DOHH2 (cell line): Measurements from ENCODE around the gene MGAT4A.
A peak's percentile ranks its signal among the peaks of the same experiment; 100 is the strongest.

Experiments used
- H3F3A ChIP-seq: fragments of 200-600 bp; sonication (generic), shearing (Covaris generic); 2 replicates; pipeline ENCODE4 v1.6.0; 2016; ENCODE audit warnings: antibody characterized with exemption, mild to moderate bottlenecking; ENCODE audit not compliant: control insufficient read depth, insufficient read depth
- H3K27ac ChIP-seq: fragments of 200-600 bp; sonication (generic); 2 replicates; pipeline ENCODE4 v1.5.1; 2014; ENCODE audit warnings: low read depth, mild to moderate bottlenecking, low read length, moderate library complexity
- H3K27me3 ChIP-seq: fragments of 200-600 bp; sonication (generic); 2 replicates; pipeline ENCODE4 v1.6.1; 2014; ENCODE audit warnings: mild to moderate bottlenecking, low read length, mixed read lengths; ENCODE audit not compliant: control insufficient read depth
- H3K36me3 ChIP-seq: fragments of 200-600 bp; sonication (generic); 2 replicates; pipeline ENCODE4 v1.6.1; 2014; ENCODE audit warnings: mild to moderate bottlenecking, low read length, moderate library complexity, mixed read lengths; ENCODE audit not compliant: control insufficient read depth
- H3K4me1 ChIP-seq: fragments of 200-600 bp; sonication (generic); 2 replicates; pipeline ENCODE4 v1.6.1; 2014; ENCODE audit warnings: mild to moderate bottlenecking, low read length, mixed read lengths; ENCODE audit not compliant: control insufficient read depth
- H3K4me2 ChIP-seq: fragments of 200-600 bp; sonication (generic); 2 replicates; pipeline ENCODE4 v1.6.0; 2014; ENCODE audit warnings: mild to moderate bottlenecking, low read length, moderate library complexity
- H3K4me3 ChIP-seq: fragments of 200-600 bp; sonication (generic); 2 replicates; pipeline ENCODE4 v1.5.1; 2014; ENCODE audit warnings: mild to moderate bottlenecking, low read length, mixed read lengths
- H3K79me2 ChIP-seq: fragments of 200-600 bp; sonication (generic); 2 replicates; pipeline ENCODE4 v1.6.1; 2014; ENCODE audit warnings: mild to moderate bottlenecking, low read length, mixed read lengths; ENCODE audit not compliant: control insufficient read depth
- H3K9me2 ChIP-seq: fragments of 200-600 bp; sonication (generic); replicated peaks from 2 replicates; pipeline ENCODE4 v1.6.1; 2014; ENCODE audit warnings: mild to moderate bottlenecking, low read length, mixed read lengths; ENCODE audit not compliant: control insufficient read depth
- H3K9me3 ChIP-seq: fragments of 200-600 bp; sonication (generic); 2 replicates; pipeline ENCODE4 v1.6.1; 2014; ENCODE audit warnings: antibody characterized with exemption, low read length, mixed read lengths; ENCODE audit not compliant: control insufficient read depth, insufficient read depth
- H4K20me1 ChIP-seq: fragments of 200-600 bp; sonication (generic); 2 replicates; pipeline ENCODE4 v1.6.0; 2014; ENCODE audit warnings: low read depth, mild to moderate bottlenecking, antibody characterized with exemption, low read length, moderate library complexity; ENCODE audit not compliant: control insufficient read depth, insufficient read depth
- EZH2phosphoT487 ChIP-seq: fragments of 200-600 bp; sonication (generic); IDR thresholded peaks from 2 replicates; pipeline ENCODE4 v1.6.1; 2017; ENCODE audit warnings: borderline replicate concordance, mild to moderate bottlenecking, antibody characterized with exemption, low read length, moderate library complexity, mixed read lengths
- TF ChIP-seq, protein P1 (sequence below): fragments of 200-600 bp; sonication (generic); IDR thresholded peaks from one replicate; pipeline ENCODE4 v1.5.1; 2014; ENCODE audit warnings: antibody characterized with exemption, mild to moderate bottlenecking, low read depth, low read length; ENCODE audit not compliant: poor library complexity, severe bottlenecking

The MGAT4A gene

DNA sequence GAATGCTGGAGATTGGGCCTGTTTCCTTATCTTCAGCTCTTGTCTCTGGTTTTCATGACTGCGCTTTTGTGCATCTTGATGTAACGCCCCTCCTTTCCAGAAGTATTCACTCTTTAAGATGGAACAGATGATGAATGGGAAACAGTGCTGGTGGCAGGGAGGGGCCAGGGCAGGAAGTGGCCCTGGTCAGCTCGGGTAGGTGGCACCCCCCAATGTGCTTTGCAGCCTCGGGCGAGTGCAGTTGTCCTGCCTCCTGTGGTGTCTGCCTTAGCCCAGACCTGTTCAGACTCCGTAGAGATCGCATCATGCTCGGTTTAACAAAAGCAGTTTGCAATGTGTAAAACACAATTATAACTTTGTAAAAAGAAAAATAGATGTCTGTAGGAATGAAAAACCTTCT, 17.0 kb upstream of the MGAT4A start:
- H3F3A ChIP-seq = no peaks in the 10 kb centered on the region
- peak overlapping the region; percentile 58; the same call in 1 of the 2 replicates for H3K4me2 ChIP-seq
- H3K4me1 ChIP-seq = peaks cover 27% of the 10 kb centered on the region
- no peaks in the 10 kb centered on the region for H3K36me3 ChIP-seq
- H3K9me3 ChIP-seq = peaks cover 4% of the 10 kb centered on the region; the same call in 1 of the 2 replicates
- no peaks in the 10 kb centered on the region for H3K9me2 ChIP-seq
- H3K79me2 ChIP-seq = no peaks in the 10 kb centered on the region
- no peaks in the 10 kb centered on the region for H3K27me3 ChIP-seq
- TF ChIP-seq, protein P1, sequence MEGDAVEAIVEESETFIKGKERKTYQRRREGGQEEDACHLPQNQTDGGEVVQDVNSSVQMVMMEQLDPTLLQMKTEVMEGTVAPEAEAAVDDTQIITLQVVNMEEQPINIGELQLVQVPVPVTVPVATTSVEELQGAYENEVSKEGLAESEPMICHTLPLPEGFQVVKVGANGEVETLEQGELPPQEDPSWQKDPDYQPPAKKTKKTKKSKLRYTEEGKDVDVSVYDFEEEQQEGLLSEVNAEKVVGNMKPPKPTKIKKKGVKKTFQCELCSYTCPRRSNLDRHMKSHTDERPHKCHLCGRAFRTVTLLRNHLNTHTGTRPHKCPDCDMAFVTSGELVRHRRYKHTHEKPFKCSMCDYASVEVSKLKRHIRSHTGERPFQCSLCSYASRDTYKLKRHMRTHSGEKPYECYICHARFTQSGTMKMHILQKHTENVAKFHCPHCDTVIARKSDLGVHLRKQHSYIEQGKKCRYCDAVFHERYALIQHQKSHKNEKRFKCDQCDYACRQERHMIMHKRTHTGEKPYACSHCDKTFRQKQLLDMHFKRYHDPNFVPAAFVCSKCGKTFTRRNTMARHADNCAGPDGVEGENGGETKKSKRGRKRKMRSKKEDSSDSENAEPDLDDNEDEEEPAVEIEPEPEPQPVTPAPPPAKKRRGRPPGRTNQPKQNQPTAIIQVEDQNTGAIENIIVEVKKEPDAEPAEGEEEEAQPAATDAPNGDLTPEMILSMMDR = no peak
- no peak for TF ChIP-seq EZH2phosphoT487
- H3K27ac ChIP-seq = no peak overlapping the region
- no peaks in the 10 kb centered on the region for H4K20me1 ChIP-seq
- H3K4me3 ChIP-seq = no peak overlapping the region

DNA sequence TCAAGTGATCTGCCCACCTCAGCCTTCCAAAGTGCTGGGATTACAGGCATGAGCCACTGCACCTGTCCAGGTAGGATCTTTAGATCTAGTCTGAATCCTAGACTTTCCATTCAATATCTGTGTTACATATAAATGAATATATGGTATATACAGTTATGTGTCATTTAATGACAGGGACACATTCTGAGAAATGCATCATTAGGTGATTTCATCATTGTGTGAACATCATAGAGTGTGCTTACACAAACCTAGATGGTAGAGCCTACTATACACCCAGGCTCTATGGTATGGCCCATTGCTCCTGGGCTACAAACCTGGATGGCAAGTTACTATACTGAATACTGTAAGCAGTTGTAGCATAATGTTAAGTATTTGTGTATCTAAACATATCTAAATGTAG, 15.5 kb upstream of the MGAT4A start:
- TF ChIP-seq, protein P1 = no peak
- TF ChIP-seq EZH2phosphoT487 = no peak
- H3K4me3 ChIP-seq = no peak overlapping the region
- no peak overlapping the region for H3K27ac ChIP-seq
- H3K4me1 ChIP-seq = peaks cover 27% of the 10 kb centered on the region
- no peaks in the 10 kb centered on the region for H3F3A ChIP-seq
- no peaks in the 10 kb centered on the region for H3K27me3 ChIP-seq
- H4K20me1 ChIP-seq = no peaks in the 10 kb centered on the region
- no peaks in the 10 kb centered on the region for H3K9me2 ChIP-seq
- H3K36me3 ChIP-seq = no peaks in the 10 kb centered on the region
- H3K9me3 ChIP-seq = no peaks in the 10 kb centered on the region
- no peaks in the 10 kb centered on the region for H3K79me2 ChIP-seq
- no peak overlapping the region for H3K4me2 ChIP-seq

DNA sequence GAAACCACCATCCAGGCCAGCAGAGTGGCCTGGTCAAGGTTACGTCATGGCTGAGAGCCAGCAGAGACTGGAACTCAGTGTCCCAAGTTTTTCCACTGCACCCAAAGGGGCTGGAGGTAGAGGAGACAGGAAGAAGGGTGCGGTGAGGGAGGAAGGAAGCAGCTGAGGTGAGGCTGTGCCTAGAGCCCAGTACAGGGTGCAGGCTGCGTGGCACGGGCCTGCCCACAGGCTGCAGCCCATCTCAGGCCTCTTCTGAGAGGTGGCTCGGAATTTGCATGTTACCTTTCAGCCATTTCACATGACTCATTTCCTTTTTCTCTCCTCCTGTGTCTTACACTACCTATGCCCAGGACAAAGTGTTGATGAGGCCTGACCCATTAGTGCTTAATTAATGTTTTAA, 13.7 kb upstream of the MGAT4A start:
- Histone ChIP-seq H3K4me2 (no peak overlapping the region), H3K9me3 (no peaks in the 10 kb centered on the region), H3K27ac (no peak overlapping the region), H3K36me3 (no peaks in the 10 kb centered on the region), H3K27me3 (0 out of 2 replicates have a peak, but pooled peaks cover 2% of the 10 kb centered on the region), H3K4me3 (no peak overlapping the region), H3K4me1 (peaks cover 27% of the 10 kb centered on the region), H3F3A (no peaks in the 10 kb centered on the region), H4K20me1 (no peaks in the 10 kb centered on the region), H3K9me2 (no peaks in the 10 kb centered on the region), H3K79me2 (no peaks in the 10 kb centered on the region)
- TF ChIP-seq, protein P1 = no peak
- no peak for TF ChIP-seq EZH2phosphoT487

DNA sequence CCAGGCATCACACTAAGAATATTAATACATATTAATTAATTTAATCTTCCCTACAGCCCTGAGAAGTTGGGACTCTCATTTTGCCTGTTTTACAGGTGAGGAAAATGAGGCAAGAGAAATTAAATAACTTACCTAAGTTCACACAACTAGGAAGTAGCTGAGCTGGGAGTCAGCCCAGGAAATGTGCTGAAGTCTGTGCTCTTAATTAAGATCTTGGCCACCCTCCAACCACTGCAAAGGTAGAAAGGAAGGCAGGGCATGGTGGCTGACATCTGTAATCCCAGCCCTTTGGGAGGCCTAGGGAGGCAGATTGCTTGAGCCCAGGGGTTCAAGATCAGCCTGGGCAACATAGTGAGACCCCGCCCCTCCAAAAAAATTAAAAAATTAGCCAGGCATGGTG, 12.9 kb upstream of the MGAT4A start:
- Histone ChIP-seq H3K9me3 (no peaks in the 10 kb centered on the region), H4K20me1 (no peaks in the 10 kb centered on the region), H3K4me1 (peaks cover 20% of the 10 kb centered on the region), H3K36me3 (no peaks in the 10 kb centered on the region), H3K4me2 (no peak overlapping the region), H3K27me3 (0 out of 2 replicates have a peak, but pooled peaks cover 2% of the 10 kb centered on the region), H3F3A (no peaks in the 10 kb centered on the region), H3K79me2 (no peaks in the 10 kb centered on the region), H3K9me2 (no peaks in the 10 kb centered on the region), H3K4me3 (no peak overlapping the region), H3K27ac (no peak overlapping the region)
- TF ChIP-seq, protein P1 = no peak
- TF ChIP-seq EZH2phosphoT487 = no peak
